HepG2 (cell line): ENCODE results near the gene CHDH. TPM values are rescaled to one million over a fixed set of nuclear protein-coding genes. Genes with fewer than 3 reads are reported as not detected.

Experiments
- ASH2L ChIP-seq: fragments of 300-600, 200-600 bp; sonication (generic); IDR thresholded peaks from 2 replicates; pipeline ENCODE4 v1.7.0; 2017; ENCODE audit warnings: low read depth, mild to moderate bottlenecking, moderate library complexity, mixed read lengths, low read length; ENCODE audit not compliant: insufficient read length
- DR1 ChIP-seq: sonication (generic); formaldehyde crosslinking; IDR thresholded peaks from 2 replicates; pipeline ENCODE4 v1.8.0; 2021; ENCODE audit warnings: mild to moderate bottlenecking, missing genetic modification reagents, inconsistent platforms
- HIVEP1 ChIP-seq: sonication (generic); formaldehyde crosslinking; IDR thresholded peaks from 2 replicates; pipeline ENCODE4 v1.4.0; 2020; ENCODE audit warnings: mild to moderate bottlenecking, missing genetic modification reagents
- HNF1B ChIP-seq: sonication (generic); formaldehyde crosslinking; IDR thresholded peaks from 2 replicates; pipeline ENCODE4 v1.5.1; 2020; ENCODE audit warnings: mild to moderate bottlenecking, moderate library complexity, missing genetic modification reagents
- IRF9 ChIP-seq: sonication (generic); formaldehyde crosslinking; IDR thresholded peaks from 2 replicates; pipeline ENCODE4 v1.8.0; 2022; ENCODE audit warnings: missing genetic modification reagents, mild to moderate bottlenecking, borderline replicate concordance
- PATZ1 ChIP-seq: sonication (generic); formaldehyde crosslinking; IDR thresholded peaks from 2 replicates; pipeline ENCODE4 v1.4.0; 2020; ENCODE audit warnings: missing genetic modification reagents
- PRPF4 ChIP-seq: fragments of 200-400 bp; formaldehyde crosslinking; IDR thresholded peaks from 2 replicates; pipeline ENCODE4 v1.6.1; 2016; ENCODE audit warnings: low read length, low read depth; ENCODE audit not compliant: poor library complexity, severe bottlenecking
- SALL1 ChIP-seq: sonication (generic); formaldehyde crosslinking; IDR thresholded peaks from 2 replicates; pipeline ENCODE4 v1.8.0; 2022; ENCODE audit warnings: mild to moderate bottlenecking, missing genetic modification reagents
- SOX6 ChIP-seq, 2 experiments: fragments of 450-650 bp in 1 of 2; sonication (generic) in 1 of 2; formaldehyde crosslinking in 1 of 2; IDR thresholded peaks; 2 replicates each; pipeline versions ENCODE4 v1.4.0 to v1.6.1; 2017 to 2020; ENCODE audit warnings: antibody characterized with exemption in 1 of 2, mild to moderate bottlenecking in 1 of 2, missing genetic modification reagents in 1 of 2
- SP1 ChIP-seq, 2 experiments: fragments of 450-650 bp in 1 of 2; sonication (generic) in 1 of 2; formaldehyde crosslinking in 1 of 2; IDR thresholded peaks; 2 replicates each; pipeline versions ENCODE4 v1.4.0 to v1.6.1; 2016 to 2020; ENCODE audit warnings: missing genetic modification reagents in 1 of 2
- THAP9 ChIP-seq: sonication (generic); formaldehyde crosslinking; IDR thresholded peaks from 2 replicates; pipeline ENCODE4; 2020; ENCODE audit warnings: missing genetic modification reagents, mild to moderate bottlenecking, borderline replicate concordance
- ZFP91 ChIP-seq: sonication (generic); formaldehyde crosslinking; IDR thresholded peaks from 2 replicates; pipeline ENCODE4 v1.9.0; 2022; ENCODE audit warnings: missing genetic modification reagents, mild to moderate bottlenecking, borderline replicate concordance
- ZMAT5 ChIP-seq: sonication (generic); formaldehyde crosslinking; IDR thresholded peaks from 2 replicates; pipeline ENCODE4 v1.5.0; 2020; ENCODE audit warnings: mild to moderate bottlenecking, low read depth, missing genetic modification reagents, borderline replicate concordance
- ZNF232 ChIP-seq: sonication (generic); formaldehyde crosslinking; IDR thresholded peaks from 2 replicates; pipeline ENCODE4 v1.4.0; 2020; ENCODE audit warnings: missing genetic modification reagents, borderline replicate concordance
- ZNF256 ChIP-seq: sonication (generic); formaldehyde crosslinking; conservative IDR thresholded peaks from 2 replicates; pipeline ENCODE4 v1.4.0; 2020; ENCODE audit warnings: missing genetic modification reagents
- ZNF891 ChIP-seq: sonication (generic); formaldehyde crosslinking; IDR thresholded peaks from 2 replicates; pipeline ENCODE4 v1.5.0; 2020; ENCODE audit warnings: mild to moderate bottlenecking, missing genetic modification reagents
- polyA plus RNA-seq, 8 experiments: library from polyadenylated mRNA; depleted of rRNA in 3 of 8; stranded (reverse) in 7 of 8; unstranded in 1 of 8; fragments of >200 nt; fragmentation: Illumina TruSeq in 4 of 8; extraction: Trizol in 4 of 8; gene quantifications; 2 replicates each; pipeline versions ENCODE4 v1.2.1 to v1.2.3, GENCODE V29; 2011 to 2016; ENCODE audit warnings: low read depth in 4 of 8, missing spikeins in 1 of 8, mixed read lengths in 1 of 8; ENCODE audit not compliant: insufficient read depth in 1 of 8
- total RNA-seq, 5 experiments: library from RNA; depleted of rRNA; stranded (reverse); fragments of >200 nt; fragmentation: Illumina TruSeq; extraction: Trizol; gene quantifications; 2 replicates each; pipeline ENCODE4 v1.2.3, GENCODE V29; 2016; ENCODE audit warnings: low read depth in 1 of 5

Gene CHDH
- total and polyA plus RNA-seq, 2 of the 13 experiments (the other 11 are each of a cell fraction or from before 2014, with no cell fraction given) = 28.1 to 48.9 TPM

- TF ChIP-seq HNF1B (CRISPR knock-in tag) = peak; percentile 64
- peak; percentile 86 for TF ChIP-seq ASH2L
- no peak for TF ChIP-seq SP1 (IDR thresholded peaks at IDR 0.05)
- peak; percentile 72 for TF ChIP-seq SP1 (CRISPR knock-in tag; IDR thresholded peaks at IDR 0.05)
- TF ChIP-seq SALL1 (CRISPR knock-in tag) = 0 out of 2 replicates have a peak, but pooled peaks have one; percentile 60
- TF ChIP-seq ZNF891 (CRISPR knock-in tag) = 0 out of 2 replicates have a peak, but pooled peaks have one; percentile 58
- peak; percentile 16; the same call in 1 of the 2 replicates for TF ChIP-seq PATZ1 (CRISPR knock-in tag)
- TF ChIP-seq IRF9 (CRISPR knock-in tag) = peak; percentile 36; the same call in 1 of the 2 replicates
- peak; percentile 87 for TF ChIP-seq THAP9 (CRISPR knock-in tag)
- 0 out of 2 replicates have a peak, but pooled peaks have one; percentile 36 for TF ChIP-seq ZNF232
- no peak for TF ChIP-seq SOX6 (IDR thresholded peaks at IDR 0.05)
- peak; percentile 63 for TF ChIP-seq SOX6 (CRISPR knock-in tag; IDR thresholded peaks at IDR 0.05)
- TF ChIP-seq ZMAT5 = no peak
- no peak for TF ChIP-seq PRPF4
- TF ChIP-seq DR1 (CRISPR knock-in tag) = peak; percentile 36; the same call in 1 of the 2 replicates
- peak; percentile 76; the same call in 1 of the 2 replicates for TF ChIP-seq ZFP91 (CRISPR knock-in tag)
- no peak for TF ChIP-seq ZNF256 (CRISPR knock-in tag)
- TF ChIP-seq HIVEP1 = 0 out of 2 replicates have a peak, but pooled peaks have one; percentile 14
Measured at GRCh38 chr3:53891497-53892285, 45.5 kb upstream of the CHDH start, which contains the start of gene SELENOK (continued).
